ENCODE data around the gene COL6A2. TPM values are rescaled to one million over a fixed set of nuclear protein-coding genes. Genes with fewer than 3 reads are reported as not detected.

COL6A2 gene
- total RNA-seq, 1 experiment from 2014 or later = 87.0 TPM

- Histone ChIP-seq H3K9me3 (ENCODE audit: control insufficient read depth in 1 of 2, insufficient read depth in 1 of 2, low read depth in 1 of 2, low read length in 2 of 2) (no peaks in the 10 kb centered on the region; a peak in 1 of 4 replicates), H4K20me1 (ENCODE audit: insufficient read depth) (no peaks in the 10 kb centered on the region), H3K4me1 (ENCODE audit: control insufficient read depth in 1 of 2, insufficient read depth in 2 of 2, low read length in 2 of 2) (peaks cover 0 to 17% of the 10 kb centered on the region in 2 experiments; a peak in 2 of 4 replicates), H3K36me3 (ENCODE audit: control insufficient read depth in 1 of 2, insufficient read depth in 2 of 2, low read length in 2 of 2) (no peaks in the 10 kb centered on the region), H3K79me2 (ENCODE audit: insufficient read depth, low read length) (no peaks in the 10 kb centered on the region), H3K27me3 (ENCODE audit: insufficient read depth, low read length) (no peaks in the 10 kb centered on the region; the same call in 1 of the 2 replicates), H3K9me2 (ENCODE audit: insufficient read depth) (no peaks in the 10 kb centered on the region), H3K4me2 (ENCODE audit: low read length) (no peak overlapping the region), H3K9ac (ENCODE audit: low read length) (no peak overlapping the region), H3K4me3 (replicated peaks in 1 of 2; ENCODE audit: low read depth in 1 of 2, low read length in 2 of 2) (no peak overlapping the region), H3K27ac (ENCODE audit: low read depth, low read length) (no peak overlapping the region), H2AFZ (ENCODE audit: low read depth, low read length, poor library complexity, severe bottlenecking) (no peak overlapping the region)
- CTCF ChIA-PET = no interaction called here
- POLR2A ChIA-PET = no interaction called here
- ATAC-seq (peak; percentile 43), DNase-seq (ENCODE audit: low read depth, low spot score) (no peak)
- intact Hi-C loops (cut with micrococcal nuclease) = no loop called here
- no peak for TF ChIP-seq POLR2AphosphoS5 (IDR thresholded peaks at IDR 0.05; ENCODE audit: low read depth, low read length)
- BruUV-seq (replicated peaks) = no TSS peak
- RAD21 ChIA-PET (ENCODE audit: low non-redundant PET in 1 of 2, low total read pairs in 2 of 2, uncharacterized antibody in 2 of 2, unreplicated experiment in 2 of 2) = no interaction called here
Observed at GRCh38 chr21:46054451-46054881, 43.4 kb upstream of the COL6A2 start.

- DNase-seq (ENCODE audit: low read depth, low spot score) = no peak
- TF ChIP-seq TCF7L2 (IDR thresholded peaks at IDR 0.05; ENCODE audit: borderline replicate concordance, extremely low read depth, insufficient read depth, insufficient read length) (no peak), MAX (IDR thresholded peaks at IDR 0.05) (no peak), POLR2A (IDR thresholded peaks at IDR 0.05; ENCODE audit: borderline replicate concordance, extremely low read depth, insufficient read depth, insufficient read length) (no peak), FOSL1 (IDR thresholded peaks at IDR 0.05; ENCODE audit: low read depth) (no peak), CEBPB (IDR thresholded peaks at IDR 0.05; ENCODE audit: low read depth) (no peak), EGR1 (IDR thresholded peaks at IDR 0.05; ENCODE audit: low read depth) (no peak), EZH2phosphoT487 (IDR thresholded peaks at IDR 0.05; ENCODE audit: borderline replicate concordance) (no peak), CBX3 (IDR thresholded peaks at IDR 0.05; ENCODE audit: low read depth) (no peak), CTCF (IDR thresholded peaks at IDR 0.05 in 2 of 3, conservative IDR thresholded peaks at IDR 0.05 in 1 of 3; ENCODE audit: borderline replicate concordance in 1 of 3, insufficient read depth in 1 of 3, low read depth in 2 of 3, low read length in 2 of 3) (no peak)
- CTCF ChIA-PET = no interaction called here
Observed at GRCh38 chr21:46055863-46056281, 42.0 kb upstream of the COL6A2 start.

More at GRCh38 chr21:46055863-46056281, 42.0 kb upstream of the COL6A2 start:
- H2AFZ ChIP-seq (ENCODE audit: low read depth, low read length, poor library complexity, severe bottlenecking) = no peak overlapping the region
- H3K9ac ChIP-seq (ENCODE audit: low read length) = no peak overlapping the region
- H3K79me2 ChIP-seq (ENCODE audit: insufficient read depth, low read length) = no peaks in the 10 kb centered on the region
- BruUV-seq (replicated peaks) = no TSS peak
- no peaks in the 10 kb centered on the region; a peak in 1 of 4 replicates for H3K9me3 ChIP-seq (ENCODE audit: control insufficient read depth in 1 of 2, insufficient read depth in 1 of 2, low read depth in 1 of 2, low read length in 2 of 2)
- peaks cover 0 to 17% of the 10 kb centered on the region in 2 experiments; a peak in 2 of 4 replicates for H3K4me1 ChIP-seq (ENCODE audit: control insufficient read depth in 1 of 2, insufficient read depth in 2 of 2, low read length in 2 of 2)
- H3K4me3 ChIP-seq (replicated peaks in 1 of 2; ENCODE audit: low read depth in 1 of 2, low read length in 2 of 2) = no peak overlapping the region
- no peaks in the 10 kb centered on the region for H3K27me3 ChIP-seq (ENCODE audit: insufficient read depth, low read length)
- ATAC-seq = no peak
- H3K36me3 ChIP-seq (ENCODE audit: control insufficient read depth in 1 of 2, insufficient read depth in 2 of 2, low read length in 2 of 2) = no peaks in the 10 kb centered on the region
- POLR2A ChIA-PET = no interaction called here
- no peak overlapping the region for H3K4me2 ChIP-seq (ENCODE audit: low read length)
- H3K27ac ChIP-seq (ENCODE audit: low read depth, low read length) = no peak overlapping the region
- intact Hi-C loops (cut with micrococcal nuclease) = no loop called here
- no peaks in the 10 kb centered on the region for H4K20me1 ChIP-seq (ENCODE audit: insufficient read depth)
- H3K9me2 ChIP-seq (ENCODE audit: insufficient read depth) = no peaks in the 10 kb centered on the region
- RAD21 ChIA-PET (ENCODE audit: low non-redundant PET in 1 of 2, low total read pairs in 2 of 2, uncharacterized antibody in 2 of 2, unreplicated experiment in 2 of 2) = no interaction called here

Data from HCT116 (cell line).